ENCODE data around the gene CES3. TPM values are rescaled to one million over a fixed set of nuclear protein-coding genes. Genes with fewer than 3 reads are reported as not detected.
"Not testable (repeated sequence)": the region's sequence is repeated elsewhere in the genome, so short reads cannot be mapped to it uniquely, and the experiment has no call there.

Gene CES3
- total RNA-seq, 2 experiments from 2014 or later, result 2.3 to 4.5 TPM

- Mint-ChIP-seq H3K27me3 (peaks cover 5% of the 10 kb centered on the region), H3K9me3 (ENCODE audit: low read depth) (no peaks in the 10 kb centered on the region), H3K36me3 (peaks cover 10% of the 10 kb centered on the region), H3K4me3 (no peak overlapping the region), H3K4me1 (peaks cover 13% of the 10 kb centered on the region), H3K27ac (no peak overlapping the region)
- CTCF ChIA-PET, result interaction anchor here (0.9 to 2.2 kb wide), 4 partner anchors 11 to 220 kb away, joined by 3 to 6 read pairs (median 4); no protein-coding TSS in a partner anchor
- DNase-seq (no peak), ATAC-seq (no peak)
Observed at GRCh38 chr16:66943426-66944053, 17.5 kb upstream of the CES3 start.

- CTCF ChIA-PET, result interaction anchor here (0.9 to 2.0 kb wide), 3 partner anchors 42 to 219 kb away, joined by 3 to 5 read pairs (median 3); no protein-coding TSS in a partner anchor
- peaks cover 7% of the 10 kb centered on the region for H3K27me3 Mint-ChIP-seq
- no peaks in the 10 kb centered on the region for H3K9me3 Mint-ChIP-seq (ENCODE audit: low read depth)
- H3K4me1 Mint-ChIP-seq, result peaks cover 15% of the 10 kb centered on the region
- no peak overlapping the region for H3K27ac Mint-ChIP-seq
- DNase-seq, result no peak
- no peak overlapping the region for H3K4me3 Mint-ChIP-seq
- H3K36me3 Mint-ChIP-seq, result peaks cover 10% of the 10 kb centered on the region
- ATAC-seq, result no peak
Observed at GRCh38 chr16:66944054-66944441, 17.0 kb upstream of the CES3 start.

- H3K27ac Mint-ChIP-seq; H3K9me3 Mint-ChIP-seq (ENCODE audit: low read depth); ATAC-seq; DNase-seq; H3K4me3 Mint-ChIP-seq: not testable (repeated sequence)
- Mint-ChIP-seq H3K4me1 (peaks cover 22% of the 10 kb centered on the region), H3K36me3 (peaks cover 10% of the 10 kb centered on the region), H3K27me3 (peaks cover 13% of the 10 kb centered on the region)
- CTCF ChIA-PET, result interaction anchor here (1.0 to 2.0 kb wide), 4 partner anchors 43 to 231 kb away, joined by 3 to 5 read pairs (median 4); no protein-coding TSS in a partner anchor
Observed at GRCh38 chr16:66944971-66945370, 16.1 kb upstream of the CES3 start.

GRCh38 chr16:66945939-66946338, 15.1 kb upstream of the CES3 start:
- peaks cover 27% of the 10 kb centered on the region for H3K4me1 Mint-ChIP-seq
- H3K9me3 Mint-ChIP-seq (ENCODE audit: low read depth), result no peaks in the 10 kb centered on the region
- H3K27me3 Mint-ChIP-seq, result peaks cover 13% of the 10 kb centered on the region
- no peak for DNase-seq
- ATAC-seq, result no peak
- CTCF ChIA-PET, result interaction anchor here (1.0 to 6.0 kb wide), 6 partner anchors 13 to 239 kb away, joined by 3 to 34 read pairs (median 5); partner anchors contain the start of gene CES3
- peaks cover 10% of the 10 kb centered on the region for H3K36me3 Mint-ChIP-seq
- no peak overlapping the region for H3K27ac Mint-ChIP-seq
- H3K4me3 Mint-ChIP-seq, result no peak overlapping the region

- Mint-ChIP-seq H3K9me3 (ENCODE audit: low read depth) (peaks cover 1% of the 10 kb centered on the region), H3K4me1 (peaks cover 31% of the 10 kb centered on the region), H3K4me3 (no peak overlapping the region), H3K27me3 (peaks cover 18% of the 10 kb centered on the region), H3K27ac (no peak overlapping the region), H3K36me3 (peaks cover 15% of the 10 kb centered on the region)
- DNase-seq, result no peak
- CTCF ChIA-PET, result interaction anchor here (0.9 to 6.0 kb wide), 12 partner anchors 10 to 239 kb away, joined by 3 to 34 read pairs (median 4); partner anchors contain the start of gene CES3
- no peak for ATAC-seq
Observed at GRCh38 chr16:66946541-66946940, 14.5 kb upstream of the CES3 start.

- H3K4me3 Mint-ChIP-seq, result peak overlapping the region; percentile 79
- H3K36me3 Mint-ChIP-seq, result peaks cover 19% of the 10 kb centered on the region
- ATAC-seq (no peak), DNase-seq (no peak)
- H3K27ac Mint-ChIP-seq, result no peak overlapping the region
- H3K4me1 Mint-ChIP-seq, result peaks cover 33% of the 10 kb centered on the region
- H3K9me3 Mint-ChIP-seq (ENCODE audit: low read depth), result peaks cover 3% of the 10 kb centered on the region
- H3K27me3 Mint-ChIP-seq, result peaks cover 21% of the 10 kb centered on the region
- CTCF ChIA-PET, result interaction anchor here (0.8 to 6.0 kb wide), 17 partner anchors 10 to 280 kb away, joined by 3 to 34 read pairs (median 4); partner anchors contain the start of genes CES3 and TMEM208
Observed at GRCh38 chr16:66946974-66947301, 14.1 kb upstream of the CES3 start.

- Mint-ChIP-seq H3K4me1 (peaks cover 33% of the 10 kb centered on the region), H3K4me3 (peak overlapping the region; percentile 79), H3K27ac (peak overlapping the region; percentile 57), H3K9me3 (ENCODE audit: low read depth) (peaks cover 3% of the 10 kb centered on the region), H3K27me3 (peaks cover 21% of the 10 kb centered on the region), H3K36me3 (peaks cover 16% of the 10 kb centered on the region)
- DNase-seq (peak; percentile 92), ATAC-seq (peak; percentile 88)
- CTCF ChIA-PET, result interaction anchor here (0.5 to 6.0 kb wide), 22 partner anchors 11 to 279 kb away, joined by 3 to 34 read pairs (median 4); partner anchors contain the start of genes CES3, CIAO2B and TMEM208
Observed at GRCh38 chr16:66947302-66948065, 13.6 kb upstream of the CES3 start.

GRCh38 chr16:66948134-66948836, 12.8 kb upstream of the CES3 start:
- Mint-ChIP-seq H3K36me3 (peaks cover 9% of the 10 kb centered on the region), H3K27ac (peak overlapping the region; percentile 57), H3K27me3 (peaks cover 21% of the 10 kb centered on the region), H3K4me1 (peaks cover 33% of the 10 kb centered on the region), H3K4me3 (peak overlapping the region; percentile 79), H3K9me3 (ENCODE audit: low read depth) (peaks cover 3% of the 10 kb centered on the region)
- DNase-seq, result no peak
- CTCF ChIA-PET, result interaction anchor here (1.0 to 6.0 kb wide), 11 partner anchors 11 to 236 kb away, joined by 3 to 34 read pairs (median 4); partner anchors contain the start of genes CES3 and CIAO2B
- ATAC-seq, result peak; percentile 28

GRCh38 chr16:66948837-66949225, 12.2 kb upstream of the CES3 start:
- Mint-ChIP-seq H3K4me1 (peaks cover 35% of the 10 kb centered on the region), H3K27me3 (peaks cover 26% of the 10 kb centered on the region), H3K36me3 (peaks cover 9% of the 10 kb centered on the region), H3K27ac (no peak overlapping the region), H3K4me3 (peak overlapping the region; percentile 79), H3K9me3 (ENCODE audit: low read depth) (peaks cover 3% of the 10 kb centered on the region)
- no peak for ATAC-seq
- no peak for DNase-seq
- CTCF ChIA-PET, result interaction anchor here (1.0 to 6.0 kb wide), 6 partner anchors 10 to 278 kb away, joined by 3 to 34 read pairs (median 4); partner anchors contain the start of genes CES3 and TMEM208

- Mint-ChIP-seq H3K4me1 (peaks cover 39% of the 10 kb centered on the region), H3K27me3 (peaks cover 28% of the 10 kb centered on the region), H3K4me3 (no peak overlapping the region), H3K9me3 (ENCODE audit: low read depth) (peaks cover 3% of the 10 kb centered on the region), H3K27ac (no peak overlapping the region), H3K36me3 (peaks cover 9% of the 10 kb centered on the region)
- ATAC-seq (no peak), DNase-seq (no peak)
- CTCF ChIA-PET, result interaction anchor here (1.0 to 6.0 kb wide), 5 partner anchors 9 to 278 kb away, joined by 3 to 34 read pairs (median 6); partner anchors contain the start of genes CES3 and TMEM208
Observed at GRCh38 chr16:66949472-66949871, 11.6 kb upstream of the CES3 start.

GRCh38 chr16:66950437-66950836, 10.6 kb upstream of the CES3 start:
- peaks cover 39% of the 10 kb centered on the region for H3K4me1 Mint-ChIP-seq
- CTCF ChIA-PET, result interaction anchor here (1.3 to 6.0 kb wide), 5 partner anchors 8 to 277 kb away, joined by 3 to 34 read pairs (median 6); partner anchors contain the start of genes CES3 and TMEM208
- DNase-seq, result no peak
- H3K27me3 Mint-ChIP-seq, result peaks cover 28% of the 10 kb centered on the region
- peaks cover 9% of the 10 kb centered on the region for H3K36me3 Mint-ChIP-seq
- peaks cover 3% of the 10 kb centered on the region for H3K9me3 Mint-ChIP-seq (ENCODE audit: low read depth)
- no peak overlapping the region for H3K4me3 Mint-ChIP-seq
- no peak for ATAC-seq
- H3K27ac Mint-ChIP-seq, result no peak overlapping the region

GRCh38 chr16:66950971-66951790, 9.9 kb upstream of the CES3 start:
- Mint-ChIP-seq H3K27ac (no peak overlapping the region), H3K36me3 (peaks cover 9% of the 10 kb centered on the region), H3K4me3 (no peak overlapping the region), H3K27me3 (peaks cover 28% of the 10 kb centered on the region), H3K4me1 (peaks cover 39% of the 10 kb centered on the region), H3K9me3 (ENCODE audit: low read depth) (peaks cover 3% of the 10 kb centered on the region)
- CTCF ChIA-PET, result interaction anchor here (0.9 to 6.0 kb wide), 5 partner anchors 8 to 234 kb away, joined by 3 to 34 read pairs (median 6); partner anchors contain the start of gene CES3
- ATAC-seq (no peak), DNase-seq (no peak)

Measured in activated CD8-positive, alpha-beta memory T cell treated with anti-CD3 and anti-CD28 coated beads, Interleukin-2, amount 10 ng/mL, durations not matched to agents 7 days and 5 days (primary cell).